Mesenchymal stem cell (in vitro differentiated cells and primary cell): Measurements from ENCODE around the gene TNP2.

Experiments used
- DNase-seq: peaks from one replicate; pipeline ENCODE4 v3.0.0-alpha.2; 2013
- H2AFZ ChIP-seq: one replicate; pipeline ENCODE4 v1.6.1; 2013; ENCODE audit warnings: low read depth, mild to moderate bottlenecking, control low read depth, inconsistent platforms, low read length, moderate library complexity
- H2AK5ac ChIP-seq: 2 replicates; pipeline ENCODE4 v1.6.1; 2013; ENCODE audit warnings: low read length, moderate library complexity, mild to moderate bottlenecking, inconsistent platforms; ENCODE audit not compliant: severe bottlenecking
- H2BK120ac ChIP-seq: one replicate; pipeline ENCODE4 v1.6.1; 2013; ENCODE audit warnings: low read depth, mild to moderate bottlenecking, inconsistent platforms, low read length, moderate library complexity
- H2BK12ac ChIP-seq, 2 experiments: one replicate each; pipeline ENCODE4 v1.6.1; 2013; ENCODE audit warnings: inconsistent platforms in 2 of 2, low read length in 2 of 2, mild to moderate bottlenecking in 2 of 2, moderate library complexity in 2 of 2, control low read depth in 1 of 2
- H2BK15ac ChIP-seq: one replicate; pipeline ENCODE4 v1.6.1; 2013; ENCODE audit warnings: mild to moderate bottlenecking, low read depth, inconsistent platforms; ENCODE audit not compliant: poor library complexity, severe bottlenecking
- H2BK5ac ChIP-seq: 2 replicates; pipeline ENCODE4 v1.6.1; 2013; ENCODE audit warnings: low read depth, mild to moderate bottlenecking, low read length, control low read depth, inconsistent platforms; ENCODE audit not compliant: poor library complexity, severe bottlenecking
- H3K14ac ChIP-seq, 2 experiments: one replicate each; pipeline ENCODE4 v1.6.1; 2013; ENCODE audit warnings: inconsistent platforms in 2 of 2, low read length in 2 of 2, control low read depth in 1 of 2, mild to moderate bottlenecking in 1 of 2, moderate library complexity in 1 of 2
- H3K18ac ChIP-seq, 2 experiments: one replicate each; pipeline ENCODE4 v1.6.1; 2013; ENCODE audit warnings: inconsistent platforms in 2 of 2, low read length in 2 of 2, control low read depth in 1 of 2, low read depth in 1 of 2, mild to moderate bottlenecking in 1 of 2
- H3K23ac ChIP-seq, 2 experiments: one replicate each; pipeline ENCODE4 v1.6.1; 2013; ENCODE audit warnings: inconsistent platforms in 2 of 2, low read length in 2 of 2, mild to moderate bottlenecking in 2 of 2, moderate library complexity in 2 of 2, control low read depth in 1 of 2
- H3K27ac ChIP-seq: 2 replicates; pipeline ENCODE4 v1.5.1; 2013; ENCODE audit warnings: mild to moderate bottlenecking, moderate library complexity, low read length, control low read depth, inconsistent platforms; ENCODE audit not compliant: poor library complexity, severe bottlenecking
- H3K27me3 ChIP-seq, 2 experiments: 2 replicates each; pipeline versions ENCODE4 v1.6.1 to v1.7.0; 2013; ENCODE audit warnings: low read length in 2 of 2, mild to moderate bottlenecking in 2 of 2, moderate library complexity in 2 of 2, control low read depth in 1 of 2, inconsistent platforms in 1 of 2; ENCODE audit not compliant: control insufficient read depth in 1 of 2, insufficient read depth in 1 of 2
- H3K36me3 ChIP-seq, 2 experiments: 2 replicates each; pipeline versions ENCODE4 v1.6.1 to v1.7.0; 2013; ENCODE audit warnings: low read length in 2 of 2, control low read depth in 1 of 2, inconsistent platforms in 1 of 2, low read depth in 1 of 2, mild to moderate bottlenecking in 1 of 2; ENCODE audit not compliant: insufficient read depth in 2 of 2, control insufficient read depth in 1 of 2
- H3K4ac ChIP-seq, 2 experiments: one replicate each; pipeline ENCODE4 v1.6.1; 2013; ENCODE audit warnings: inconsistent platforms in 2 of 2, low read length in 2 of 2, mild to moderate bottlenecking in 2 of 2, moderate library complexity in 2 of 2, control low read depth in 1 of 2, low read depth in 1 of 2
- H3K4me1 ChIP-seq: 2 replicates; pipeline ENCODE4 v1.6.1; 2013; ENCODE audit warnings: low read depth, low read length, control low read depth; ENCODE audit not compliant: control insufficient read depth, insufficient read depth
- H3K4me2 ChIP-seq: 2 replicates; pipeline ENCODE4 v1.6.1; 2013; ENCODE audit warnings: low read length, mild to moderate bottlenecking, inconsistent platforms; ENCODE audit not compliant: poor library complexity, severe bottlenecking
- H3K4me3 ChIP-seq, 2 experiments: 2 replicates each; pipeline versions ENCODE4 v1.5.1 to v1.7.0; 2013; ENCODE audit warnings: low read length in 2 of 2, mild to moderate bottlenecking in 2 of 2, control low read depth in 1 of 2, low read depth in 1 of 2; ENCODE audit not compliant: insufficient read depth in 1 of 2
- H3K79me1 ChIP-seq: replicated peaks from 2 replicates; pipeline ENCODE4 v1.6.1; 2013; ENCODE audit warnings: mild to moderate bottlenecking, control low read depth, low read length, inconsistent platforms; ENCODE audit not compliant: poor library complexity, severe bottlenecking
- H3K9ac ChIP-seq: 2 replicates; pipeline ENCODE4 v1.7.0; 2013; ENCODE audit warnings: mild to moderate bottlenecking, low read length, moderate library complexity
- H3K9me3 ChIP-seq: 2 replicates; pipeline ENCODE4 v1.7.0; 2013; ENCODE audit warnings: mild to moderate bottlenecking, low read length; ENCODE audit not compliant: control insufficient read depth
- H4K8ac ChIP-seq: one replicate; pipeline ENCODE4 v1.6.1; 2013; ENCODE audit warnings: inconsistent platforms, mild to moderate bottlenecking, low read length, moderate library complexity
- H4K91ac ChIP-seq: one replicate; pipeline ENCODE4 v1.6.1; 2013; ENCODE audit warnings: mild to moderate bottlenecking, low read length, inconsistent platforms
- WGBS: methylation state at CpG from one replicate; pipeline ENCODE4 v1.1.7; 2013; ENCODE audit warnings: mixed read lengths; 5-methylcytosine and 5-hydroxymethylcytosine counted together

The TNP2 gene

GRCh38 chr16:11276143-11276895, 7.2 kb upstream of the TNP2 start, which contains the start of gene PRM2:
Gene PRM2 (minus strand): TSS chr16:11276480. CDS start chr16:11276370, 110 bp downstream.
- Histone ChIP-seq H2BK120ac (no peak within 1 kb of the TSS), H3K36me3 (no peaks in the 10 kb centered on the region), H3K27ac (no peak within 1 kb of the TSS), H3K14ac (peak within 1 kb of the TSS in 1 of 2 experiments; percentile 87), H3K27me3 (peaks cover 5 to 40% of the 10 kb centered on the region in 2 experiments), H3K9me3 (peaks cover 4% of the 10 kb centered on the region), H2BK5ac (no peak within 1 kb of the TSS), H3K4me1 (peaks cover 4% of the 10 kb centered on the region), H2BK15ac (no peak within 1 kb of the TSS), H4K8ac (no peak within 1 kb of the TSS), H3K4me3 (no peak within 1 kb of the TSS), H2AFZ (no peak within 1 kb of the TSS), H2AK5ac (no peak within 1 kb of the TSS), H4K91ac (no peak within 1 kb of the TSS), H3K23ac (no peak within 1 kb of the TSS), H3K9ac (no peak within 1 kb of the TSS), H2BK12ac (no peak within 1 kb of the TSS), H3K18ac (no peak within 1 kb of the TSS), H3K79me1 (no peaks in the 10 kb centered on the region), H3K4ac (no peak within 1 kb of the TSS), H3K4me2 (no peak within 1 kb of the TSS)
- 94% methylated on average over 26 of the region's 26 CpGs for WGBS
- DNase-seq: no peak

GRCh38 chr16:11274964-11275363, 5.8 kb upstream of the TNP2 start:
- Histone ChIP-seq H3K27me3 (peaks cover 5 to 42% of the 10 kb centered on the region in 2 experiments), H4K8ac (peak overlapping the region; percentile 28), H3K4me1 (peaks cover 4% of the 10 kb centered on the region), H3K27ac (no peak overlapping the region), H2AK5ac (no peak overlapping the region), H4K91ac (no peak overlapping the region), H3K4ac (no peak overlapping the region), H3K9me3 (peaks cover 4% of the 10 kb centered on the region), H2BK15ac (no peak overlapping the region), H3K9ac (no peak overlapping the region), H2AFZ (no peak overlapping the region), H3K4me3 (no peak overlapping the region), H3K14ac (no peak overlapping the region), H3K4me2 (no peak overlapping the region), H3K18ac (no peak overlapping the region), H2BK12ac (no peak overlapping the region), H2BK5ac (no peak overlapping the region), H3K23ac (no peak overlapping the region), H3K79me1 (no peaks in the 10 kb centered on the region), H2BK120ac (no peak overlapping the region), H3K36me3 (no peaks in the 10 kb centered on the region)
- 94% methylated on average over 6 of the region's 7 CpGs for WGBS
- no peak for DNase-seq

GRCh38 chr16:11273721-11274324, 4.7 kb upstream of the TNP2 start:
- Histone ChIP-seq H2AFZ (no peak overlapping the region), H3K27me3 (peaks cover 5 to 33% of the 10 kb centered on the region in 2 experiments), H3K9me3 (peaks cover 4% of the 10 kb centered on the region), H3K9ac (no peak overlapping the region), H3K23ac (no peak overlapping the region), H3K79me1 (no peaks in the 10 kb centered on the region), H3K18ac (peak overlapping the region; percentile 38 to 50), H4K91ac (peak overlapping the region; percentile 57), H2BK5ac (no peak overlapping the region), H2BK15ac (no peak overlapping the region), H3K4me3 (no peak overlapping the region), H3K4me2 (no peak overlapping the region), H2BK12ac (no peak overlapping the region), H3K36me3 (no peaks in the 10 kb centered on the region), H2AK5ac (no peak overlapping the region), H3K4ac (no peak overlapping the region), H4K8ac (no peak overlapping the region), H3K4me1 (peaks cover 4% of the 10 kb centered on the region), H3K14ac (no peak overlapping the region), H2BK120ac (no peak overlapping the region), H3K27ac (no peak overlapping the region)
- WGBS: 32% methylated on average over 2 of the region's 3 CpGs
- peak; percentile 53 for DNase-seq

GRCh38 chr16:11272921-11273720, 4.0 kb upstream of the TNP2 start, which contains the start of gene PRM3:
Gene PRM3 (minus strand): TSS chr16:11273629. CDS start chr16:11273595, 34 bp downstream.
- H2BK15ac ChIP-seq: peak within 1 kb of the TSS; percentile 19
- peak within 1 kb of the TSS; percentile 61 for H4K91ac ChIP-seq
- H2AFZ ChIP-seq: no peak within 1 kb of the TSS
- peak within 1 kb of the TSS in 1 of 2 experiments; percentile 10 for H3K4me3 ChIP-seq
- H3K79me1 ChIP-seq: no peaks in the 10 kb centered on the region
- no peak within 1 kb of the TSS for H2BK5ac ChIP-seq
- H2BK12ac ChIP-seq: peak within 1 kb of the TSS in 1 of 2 experiments; percentile 59
- H3K4ac ChIP-seq: no peak within 1 kb of the TSS
- DNase-seq: no peak
- H3K27me3 ChIP-seq: peaks cover 5 to 32% of the 10 kb centered on the region in 2 experiments
- no peaks in the 10 kb centered on the region for H3K36me3 ChIP-seq
- H4K8ac ChIP-seq: peak within 1 kb of the TSS; percentile 62
- no peak within 1 kb of the TSS for H2BK120ac ChIP-seq
- no peak within 1 kb of the TSS for H2AK5ac ChIP-seq
- peak within 1 kb of the TSS; percentile 38 to 50 for H3K18ac ChIP-seq
- H3K23ac ChIP-seq: no peak within 1 kb of the TSS
- H3K14ac ChIP-seq: peak within 1 kb of the TSS in 1 of 2 experiments; percentile 49
- H3K27ac ChIP-seq: no peak within 1 kb of the TSS
- WGBS: 87% methylated on average over 30 of the region's 30 CpGs
- H3K4me2 ChIP-seq: no peak within 1 kb of the TSS
- peaks cover 4% of the 10 kb centered on the region for H3K9me3 ChIP-seq
- peaks cover 4% of the 10 kb centered on the region for H3K4me1 ChIP-seq
- no peak within 1 kb of the TSS for H3K9ac ChIP-seq
